ENCODE data around the gene TBX10. TPM values are rescaled to one million over a fixed set of nuclear protein-coding genes. Genes with fewer than 3 reads are reported as not detected.
"Not testable (repeated sequence)": the region's sequence is repeated elsewhere in the genome, so short reads cannot be mapped to it uniquely, and the experiment has no call there.

Gene TBX10
- total and polyA plus RNA-seq, 12 donors = 0.17 to 0.44 (median 0.28) TPM; not detected in 9

- Histone ChIP-seq H3K27me3 (no peaks in the 10 kb centered on the region), H3K27ac (no peak overlapping the region), H3K9me3 (peaks cover 0 to 7% (median 0%) of the 10 kb centered on the region in 11 donors), H3K4me3 (no peak overlapping the region), H3K36me3 (peaks cover 0 to 2% (median 0%) of the 10 kb centered on the region in 9 donors), H3K4me1 (no peaks in the 10 kb centered on the region)
- no peak for DNase-seq
- WGBS, 2 donors = 60 to 65% methylated on average over 3 of the region's 3 CpGs
- intact Hi-C loops (cut with DNase I) = no loop called here
- TF ChIP-seq CTCF (IDR thresholded peaks at IDR 0.05) = no peak
- no peak for ATAC-seq
Measured at GRCh38 chr11:67594480-67594879, 45.1 kb downstream of the TBX10 start.

- Histone ChIP-seq H3K9me3 (peaks cover 0 to 7% (median 0%) of the 10 kb centered on the region in 11 donors), H3K4me3 (no peak overlapping the region), H3K36me3 (peaks cover 0 to 11% (median under 1%) of the 10 kb centered on the region in 9 donors), H3K27ac (no peak overlapping the region), H3K4me1 (no peaks in the 10 kb centered on the region), H3K27me3 (no peaks in the 10 kb centered on the region)
- no peak for DNase-seq
- no peak for ATAC-seq
- 71% methylated on average over 3 of the region's 3 CpGs for WGBS, 2 donors
- TF ChIP-seq CTCF (IDR thresholded peaks at IDR 0.05) = no peak
- intact Hi-C loops (cut with DNase I) = no loop called here
Measured at GRCh38 chr11:67593565-67593905, 46.0 kb downstream of the TBX10 start.

GRCh38 chr11:67592880-67593564, 46.5 kb downstream of the TBX10 start:
- H3K27ac ChIP-seq = no peak overlapping the region
- intact Hi-C loops (cut with DNase I) = no loop called here
- no peaks in the 10 kb centered on the region for H3K27me3 ChIP-seq
- peaks cover 0 to 16% (median 5%) of the 10 kb centered on the region in 9 donors for H3K36me3 ChIP-seq
- H3K4me1 ChIP-seq = peaks cover 0 to 3% (median 0%) of the 10 kb centered on the region in 9 donors
- H3K9me3 ChIP-seq = peaks cover 0 to 7% (median 0%) of the 10 kb centered on the region in 11 donors
- DNase-seq (no peak), ATAC-seq (no peak)
- 72 to 82% methylated on average over 12 of the region's 12 CpGs for WGBS, 2 donors
- no peak overlapping the region for H3K4me3 ChIP-seq
- TF ChIP-seq CTCF (IDR thresholded peaks at IDR 0.05) = no peak

GRCh38 chr11:67588899-67589415, 50.6 kb downstream of the TBX10 start:
- ATAC-seq, H3K9me3 ChIP-seq, DNase-seq, H3K27ac ChIP-seq, H3K4me3 ChIP-seq, H3K27me3 ChIP-seq: not testable (repeated sequence)
- intact Hi-C loops (cut with DNase I) = loop anchor here in 1 of 10 donors (10.0 kb wide), 1 partner anchor 84 kb away; the partner anchor contains the start of genes CDK2AP2 and PITPNM1
- 77 to 80% methylated on average over 11 of the region's 11 CpGs for WGBS, 2 donors
- H3K36me3 ChIP-seq = peaks cover 0 to 46% (median 6%) of the 10 kb centered on the region in 9 donors
- peaks cover 0 to 28% (median 9%) of the 10 kb centered on the region in 9 donors for H3K4me1 ChIP-seq

GRCh38 chr11:67588136-67588503, 51.4 kb downstream of the TBX10 start:
- H3K9me3 ChIP-seq = no peaks in the 10 kb centered on the region
- WGBS, 2 donors = 96% methylated on average over 1 of the region's 1 CpG
- no peak for TF ChIP-seq CTCF (IDR thresholded peaks at IDR 0.05)
- intact Hi-C loops (cut with DNase I) = loop anchor here in 1 of 10 donors (10.0 kb wide), 1 partner anchor 83 kb away; the partner anchor contains the start of genes CDK2AP2 and PITPNM1
- ATAC-seq (no peak), DNase-seq (no peak)
- H3K27ac ChIP-seq = peak overlapping the region in 1 of 10 donors; percentile 67
- no peaks in the 10 kb centered on the region for H3K27me3 ChIP-seq
- H3K4me3 ChIP-seq = no peak overlapping the region
- peaks cover 0 to 46% (median 6%) of the 10 kb centered on the region in 9 donors for H3K36me3 ChIP-seq
- H3K4me1 ChIP-seq = peaks cover 0 to 30% (median 9%) of the 10 kb centered on the region in 9 donors
